Common myeloid progenitor, CD34-positive (primary cell): Measurements from ENCODE around the gene ITGB2.
A peak's percentile ranks its signal among the peaks of the same experiment; 100 is the strongest.

Experiments used
- CTCF ChIA-PET: fragments of 350-600 bp; sonication (Branson Sonifier 250); formaldehyde crosslinking; loops from one replicate; lab custom pipeline; 2021; ENCODE audit warnings: antibody characterized with exemption; lab: Charles Lee
- POLR2A ChIA-PET: fragments of 350-600 bp; sonication (Branson Sonifier 250); formaldehyde crosslinking; loops from one replicate; lab custom pipeline; 2021; ENCODE audit warnings: antibody characterized with exemption; lab: Charles Lee
- DNase-seq, 3 donors: peaks; one replicate each; pipeline versions ENCODE4 v3.0.0 to v3.0.0-alpha.2; 2013
- H3K27ac ChIP-seq, 2 experiments: 1 replicate in 1 of 2; 2 replicates in 1 of 2; pipeline ENCODE4 v1.7.0; 2013; ENCODE audit warnings: inconsistent platforms in 2 of 2, low read length in 2 of 2, mild to moderate bottlenecking in 2 of 2, low read depth in 1 of 2, moderate library complexity in 1 of 2; ENCODE audit not compliant: severe bottlenecking in 2 of 2, insufficient read depth in 1 of 2, poor library complexity in 1 of 2
- H3K27me3 ChIP-seq, 5 experiments: replicated peaks in 2 of 5; 1 replicate in 3 of 5; 2 replicates in 2 of 5; pipeline versions ENCODE4 v1.6.1 to v1.7.0; 2013; ENCODE audit warnings: low read length in 4 of 5, mild to moderate bottlenecking in 2 of 5, moderate library complexity in 2 of 5, inconsistent platforms in 1 of 5; ENCODE audit not compliant: insufficient read depth in 5 of 5, control insufficient read depth in 4 of 5
- H3K36me3 ChIP-seq, 4 experiments: 1 replicate in 2 of 4; 2 replicates in 2 of 4; pipeline versions ENCODE4 v1.6.1 to v1.7.0; 2013; ENCODE audit warnings: low read length in 3 of 4, control low read depth in 1 of 4, mild to moderate bottlenecking in 1 of 4; ENCODE audit not compliant: control insufficient read depth in 4 of 4, insufficient read depth in 4 of 4
- H3K4me1 ChIP-seq, 4 experiments: 1 replicate in 3 of 4; 2 replicates in 1 of 4; pipeline versions ENCODE4 v1.6.1 to v1.7.1; 2013; ENCODE audit warnings: low read length in 3 of 4, mild to moderate bottlenecking in 3 of 4, control low read depth in 1 of 4, inconsistent platforms in 1 of 4, moderate library complexity in 1 of 4; ENCODE audit not compliant: control insufficient read depth in 4 of 4, insufficient read depth in 4 of 4; ENCODE audit errors: control extremely low read depth in 1 of 4
- H3K4me3 ChIP-seq, 7 experiments: 1 replicate in 4 of 7; 2 replicates in 3 of 7; pipeline versions ENCODE4 v1.5.1 to v1.7.0; 2013; ENCODE audit warnings: mild to moderate bottlenecking in 7 of 7, low read length in 6 of 7, moderate library complexity in 6 of 7, inconsistent platforms in 2 of 7, low read depth in 2 of 7, control low read depth in 1 of 7; ENCODE audit not compliant: insufficient read depth in 4 of 7, control insufficient read depth in 1 of 7; ENCODE audit errors: extremely low read depth in 1 of 7
- H3K9me3 ChIP-seq, 5 experiments: 1 replicate in 4 of 5; 2 replicates in 1 of 5; pipeline versions ENCODE4 v1.6.1 to v1.7.1; 2013; ENCODE audit warnings: low read length in 4 of 5, mild to moderate bottlenecking in 2 of 5, inconsistent platforms in 1 of 5, low read depth in 1 of 5, moderate library complexity in 1 of 5; ENCODE audit not compliant: control insufficient read depth in 4 of 5, insufficient read depth in 2 of 5; ENCODE audit errors: control extremely low read depth in 1 of 5
- WGBS: methylation state at CpG from one replicate; pipeline ENCODE4 v1.1.5; 2013; ENCODE audit not compliant: insufficient coverage; 5-methylcytosine and 5-hydroxymethylcytosine counted together

ITGB2 gene

GRCh38 chr21:44924606-44925377 lies 4.1 kb upstream of the ITGB2 start:
- H3K27me3 ChIP-seq: no peaks in the 10 kb centered on the region
- POLR2A ChIA-PET: interaction anchor here (0.8 kb wide), 1 partner anchor 16 kb away, joined by 4 read pairs; no protein-coding TSS in a partner anchor
- no peak overlapping the region for H3K4me3 ChIP-seq

GRCh38 chr21:44923480-44924084 lies 2.9 kb upstream of the ITGB2 start:
- Histone ChIP-seq H3K36me3 (no peaks in the 10 kb centered on the region), H3K9me3 (no peaks in the 10 kb centered on the region), H3K27ac (no peak overlapping the region), H3K4me3 (no peak overlapping the region), H3K4me1 (peaks cover 20 to 97% (median 78%) of the 10 kb centered on the region in 4 experiments), H3K27me3 (no peaks in the 10 kb centered on the region)
- WGBS: 94% methylated on average over 5 of the region's 10 CpGs
- ChIA-PET POLR2A (no interaction called here), CTCF (no interaction called here)
- peak in 2 of 3 donors; percentile 71 to 75 for DNase-seq

More at GRCh38 chr21:44924606-44925377, 4.1 kb upstream of the ITGB2 start:
- H3K9me3 ChIP-seq: no peaks in the 10 kb centered on the region
- DNase-seq: peak; percentile 80 to 94 (median 93)
- CTCF ChIA-PET: interaction anchor here (1.0 kb wide), 2 partner anchors 11 to 31 kb away, joined by 3 to 5 read pairs; no protein-coding TSS in a partner anchor
- H3K36me3 ChIP-seq: no peaks in the 10 kb centered on the region
- H3K4me1 ChIP-seq: peaks cover 20 to 95% (median 69%) of the 10 kb centered on the region in 4 experiments
- 65% methylated on average over 2 of the region's 10 CpGs for WGBS
- H3K27ac ChIP-seq: peak overlapping the region in 1 of 2 experiments; percentile 58

GRCh38 chr21:44921928-44922327 lies 1.2 kb upstream of the ITGB2 start:
- ChIA-PET CTCF (interaction anchor here (2.0 kb wide), 1 partner anchor 29 kb away, joined by 6 read pairs; no protein-coding TSS in a partner anchor), POLR2A (no interaction called here)
- DNase-seq: no peak
- peaks cover 20 to 88% (median 72%) of the 10 kb centered on the region in 4 experiments for H3K4me1 ChIP-seq
- H3K4me3 ChIP-seq: no peak overlapping the region
- no peak overlapping the region for H3K27ac ChIP-seq
- 95% methylated on average over 4 of the region's 5 CpGs for WGBS
- H3K9me3 ChIP-seq: no peaks in the 10 kb centered on the region
- H3K27me3 ChIP-seq: no peaks in the 10 kb centered on the region
- peaks cover 0 to 11% (median 8%) of the 10 kb centered on the region in 4 experiments for H3K36me3 ChIP-seq

DNA sequence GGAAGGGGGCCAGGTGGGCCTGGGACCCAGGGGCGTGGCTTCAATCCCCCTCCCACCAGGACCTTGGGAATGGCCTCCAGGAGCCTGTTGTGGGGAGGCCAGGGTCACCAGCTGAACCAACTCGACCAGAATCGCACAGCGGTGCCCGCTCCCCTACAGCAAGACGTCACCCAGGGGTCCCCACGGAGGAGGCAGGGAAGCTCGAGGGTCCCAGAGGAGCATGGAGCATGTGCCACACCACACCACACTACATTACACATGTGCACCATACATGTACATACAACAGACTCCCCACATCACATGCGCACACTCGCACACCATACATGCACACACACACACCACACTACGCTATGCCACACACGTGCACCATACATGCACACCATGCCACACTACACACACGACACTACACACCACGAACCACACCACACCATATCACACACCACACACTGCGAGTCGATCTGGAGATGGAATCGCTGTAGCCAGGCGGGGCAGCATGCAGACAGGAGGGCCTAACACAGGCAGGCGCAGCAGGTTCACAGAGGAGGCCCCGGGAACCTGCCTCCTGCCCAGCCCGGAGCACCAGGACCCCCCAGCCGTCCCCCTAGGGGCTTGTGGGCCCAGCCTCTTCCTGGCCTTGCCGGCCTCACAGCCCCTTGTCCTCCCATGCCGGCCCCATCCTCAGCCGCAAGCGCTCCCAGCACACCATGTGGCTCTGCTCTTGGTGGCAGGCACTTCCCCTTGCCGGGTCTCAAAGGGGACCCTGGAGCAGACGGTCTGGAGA lies 596 bp downstream of the ITGB2 start:
- H3K4me3 ChIP-seq: peak overlapping the region; percentile 13 to 70 (median 63)
- WGBS: 30% methylated on average over 24 of the region's 28 CpGs
- ChIA-PET CTCF (interaction anchor here (0.7 to 2.0 kb wide), 9 partner anchors 8 to 112 kb away, joined by 3 to 6 read pairs (median 4); no protein-coding TSS in a partner anchor), POLR2A (no interaction called here)
- no peaks in the 10 kb centered on the region for H3K27me3 ChIP-seq
- H3K36me3 ChIP-seq: peaks cover 0 to 13% (median 8%) of the 10 kb centered on the region in 4 experiments
- peak in 2 of 3 donors; percentile 36 to 51 for DNase-seq
- H3K9me3 ChIP-seq: no peaks in the 10 kb centered on the region
- H3K4me1 ChIP-seq: peaks cover 15 to 79% (median 60%) of the 10 kb centered on the region in 4 experiments
- H3K27ac ChIP-seq: no peak overlapping the region

DNA sequence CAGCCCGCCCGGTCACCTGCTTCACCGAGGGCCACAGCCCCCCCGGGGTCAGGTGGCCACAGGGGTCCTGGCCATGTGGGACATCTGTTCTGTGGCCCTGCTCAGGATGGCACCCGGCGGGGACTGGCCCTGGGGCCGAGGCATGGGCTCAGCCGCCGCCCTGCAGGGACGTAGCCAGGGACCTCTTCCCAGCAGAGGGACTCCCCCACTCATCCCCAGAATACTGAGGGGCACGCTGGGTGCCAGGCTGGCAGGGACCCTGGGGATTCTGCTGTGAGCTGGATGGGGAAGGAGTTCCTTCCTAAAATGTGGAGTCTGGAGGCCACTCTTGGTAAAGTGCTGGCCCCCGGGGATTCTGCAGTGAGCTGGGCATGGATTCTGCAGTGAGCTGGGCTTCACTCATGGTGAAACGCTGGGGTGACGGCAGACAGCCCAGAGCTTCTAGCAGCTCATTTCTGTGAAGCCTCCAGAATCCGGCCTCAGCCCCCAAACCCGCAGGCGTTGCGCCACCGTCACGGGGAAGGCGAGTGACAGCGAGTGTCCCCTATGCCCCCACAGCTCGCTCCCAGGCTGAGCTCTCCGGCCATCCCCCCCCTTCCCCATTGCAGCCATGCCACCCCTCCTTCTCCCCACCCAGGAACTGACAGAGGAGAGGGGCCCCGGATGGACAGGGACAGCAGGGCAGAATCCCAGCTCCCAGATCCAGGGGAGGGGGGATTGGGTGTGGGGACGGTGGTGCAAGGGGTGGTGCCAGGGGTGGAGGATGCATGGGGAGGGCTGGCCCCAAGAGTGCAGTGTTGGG lies 1.4 kb downstream of the ITGB2 start:
- Histone ChIP-seq H3K4me3 (peak overlapping the region in 6 of 7 experiments; percentile 36 to 70 (median 65)), H3K36me3 (peaks cover 0 to 13% (median 8%) of the 10 kb centered on the region in 4 experiments), H3K27ac (peak overlapping the region in 1 of 2 experiments; percentile 25), H3K9me3 (no peaks in the 10 kb centered on the region), H3K27me3 (no peaks in the 10 kb centered on the region), H3K4me1 (peaks cover 17 to 79% (median 61%) of the 10 kb centered on the region in 4 experiments)
- ChIA-PET POLR2A (no interaction called here), CTCF (interaction anchor here (0.7 to 1.6 kb wide), 12 partner anchors 8 to 116 kb away, joined by 3 to 6 read pairs (median 4); no protein-coding TSS in a partner anchor)
- WGBS: 57% methylated on average over 13 of the region's 26 CpGs
- no peak for DNase-seq

- POLR2A ChIA-PET: no interaction called here
- H3K4me3 ChIP-seq: peak overlapping the region in 2 of 7 experiments; percentile 16 to 43
Observed at GRCh38 chr21:44918581-44919033, 2.1 kb downstream of the ITGB2 start.

More at GRCh38 chr21:44918581-44919033, 2.1 kb downstream of the ITGB2 start:
- Histone ChIP-seq H3K27ac (peak overlapping the region in 1 of 2 experiments; percentile 25), H3K27me3 (no peaks in the 10 kb centered on the region), H3K9me3 (no peaks in the 10 kb centered on the region), H3K4me1 (peaks cover 15 to 79% (median 63%) of the 10 kb centered on the region in 4 experiments), H3K36me3 (peaks cover 0 to 13% (median 8%) of the 10 kb centered on the region in 4 experiments)
- 79% methylated on average over 10 of the region's 13 CpGs for WGBS
- no peak for DNase-seq
- CTCF ChIA-PET: interaction anchor here (1.0 to 3.5 kb wide), 10 partner anchors 9 to 115 kb away, joined by 3 to 13 read pairs (median 3); no protein-coding TSS in a partner anchor
